Hepatocyte (in vitro differentiated cells): ENCODE data around the gene PAGE1. TPM values are rescaled to one million over a fixed set of nuclear protein-coding genes. Genes with fewer than 3 reads are reported as not detected.

Experiments used
- DNase-seq: peaks from one replicate; pipeline ENCODE4 v3.0.0-alpha.2; 2016; ENCODE audit warnings: low spot score
- H2AFZ ChIP-seq: fragments of 200-600 bp; sonication (generic); 2 replicates; pipeline ENCODE4 v1.6.0; 2016; ENCODE audit warnings: antibody characterized with exemption, mild to moderate bottlenecking
- H3K27ac ChIP-seq: fragments of 200-600 bp; sonication (generic); 2 replicates; pipeline ENCODE4 v1.5.1; 2016; ENCODE audit warnings: mild to moderate bottlenecking
- H3K27me3 ChIP-seq: fragments of 200-600 bp; sonication (generic); 2 replicates; pipeline ENCODE4 v1.6.1; 2016
- H3K36me3 ChIP-seq: fragments of 200-600 bp; sonication (generic); replicated peaks from 2 replicates; pipeline ENCODE4 v1.5.1; 2016; ENCODE audit warnings: low read depth; ENCODE audit not compliant: insufficient read depth
- H3K4me1 ChIP-seq: fragments of 200-600 bp; sonication (generic); 2 replicates; pipeline ENCODE4 v1.5.1; 2016; ENCODE audit warnings: mild to moderate bottlenecking, moderate library complexity; ENCODE audit not compliant: insufficient read depth
- H3K4me2 ChIP-seq: fragments of 200-600 bp; sonication (generic); 2 replicates; pipeline ENCODE4 v1.6.0; 2016
- H3K4me3 ChIP-seq: fragments of 200-600 bp; sonication (generic); 2 replicates; pipeline ENCODE4 v1.5.1; 2016; ENCODE audit warnings: mild to moderate bottlenecking
- H3K79me2 ChIP-seq: fragments of 200-600 bp; sonication (generic); 2 replicates; pipeline ENCODE4 v1.6.0; 2017; ENCODE audit warnings: mild to moderate bottlenecking
- H3K9me2 ChIP-seq: fragments of 200-600 bp; sonication (generic); replicated peaks from 2 replicates; pipeline ENCODE4 v1.6.0; 2017; ENCODE audit warnings: mild to moderate bottlenecking; ENCODE audit not compliant: insufficient read depth
- H3K9me3 ChIP-seq: fragments of 200-600 bp; sonication (generic); 2 replicates; pipeline ENCODE4 v1.5.1; 2016; ENCODE audit warnings: low read depth, mild to moderate bottlenecking
- H4K20me1 ChIP-seq: fragments of 200-600 bp; sonication (generic); 2 replicates; pipeline ENCODE4 v1.6.0; 2016; ENCODE audit warnings: mild to moderate bottlenecking; ENCODE audit not compliant: insufficient read depth, poor library complexity, severe bottlenecking
- EZH2 ChIP-seq: fragments of 200-600 bp; sonication (generic); IDR thresholded peaks from 2 replicates; pipeline ENCODE4 v1.6.1; 2016; ENCODE audit warnings: antibody characterized with exemption, mild to moderate bottlenecking, borderline replicate concordance
- EZH2phosphoT487 ChIP-seq: fragments of 200-600 bp; sonication (generic); IDR thresholded peaks from one replicate; pipeline ENCODE4 v1.6.1; 2018; ENCODE audit warnings: antibody characterized with exemption, mild to moderate bottlenecking, low read depth, moderate library complexity; ENCODE audit not compliant: unreplicated experiment, severe bottlenecking
- WGBS: methylation state at CpG from one replicate; pipeline ENCODE4 v1.1.6; 2016; ENCODE audit warnings: low lambda C conversion rate; ENCODE audit errors: missing lambda C conversion rate; 5-methylcytosine and 5-hydroxymethylcytosine counted together
- polyA plus RNA-seq: library from polyadenylated mRNA; unstranded; fragments of >200 nt; fragmentation: Nextera tagmentation; extraction: Ambion mirVana; gene quantifications from 2 replicates; pipeline ENCODE4 v1.2.1, GENCODE V29; 2016
- total RNA-seq: library from RNA; depleted of rRNA; stranded (reverse); fragments of >200 nt; gene quantifications from 2 replicates; pipeline ENCODE4 v1.2.3, GENCODE V29; 2014
- TF ChIP-seq, protein P1 (sequence below): fragments of 200-600 bp; sonication (generic); IDR thresholded peaks from 2 replicates; pipeline ENCODE4 v1.5.1; 2016; ENCODE audit warnings: antibody characterized with exemption, mild to moderate bottlenecking; ENCODE audit not compliant: poor library complexity

Gene PAGE1
- total and polyA plus RNA-seq, 2 experiments from 2014 or later = not detected

DNA sequence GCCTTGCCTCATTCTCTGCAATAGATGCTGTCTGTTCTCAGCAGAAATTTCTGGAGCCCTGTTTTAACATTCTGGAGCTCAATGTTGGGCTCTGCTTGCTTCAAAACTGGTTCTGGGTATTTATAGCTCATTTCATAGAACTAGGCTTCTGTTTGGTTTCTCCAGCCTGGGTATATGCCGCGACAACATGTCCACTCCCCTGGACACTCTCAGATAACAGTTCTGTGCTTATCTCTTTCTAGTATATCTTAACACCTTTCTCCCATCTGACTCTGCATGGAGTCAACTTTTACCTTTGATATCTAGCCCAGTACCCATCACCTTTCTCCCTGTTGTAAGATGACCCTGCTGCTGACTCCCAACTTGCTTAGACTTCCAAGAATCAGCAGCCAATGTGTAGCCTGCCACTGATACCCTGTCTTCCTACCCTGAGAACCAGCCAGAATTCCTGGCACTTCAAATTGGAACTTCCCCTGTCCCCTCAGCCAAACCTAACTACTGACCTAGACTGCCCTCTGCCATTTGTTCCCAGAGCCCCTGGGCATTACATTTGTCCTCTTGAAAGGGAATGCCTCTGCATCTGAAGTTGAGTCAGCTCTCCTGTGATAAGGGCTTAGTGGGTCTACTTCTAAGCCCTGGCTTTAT, 20.6 kb downstream of the PAGE1 start:
- Histone ChIP-seq H3K4me1 (no peaks in the 10 kb centered on the region), H4K20me1 (no peaks in the 10 kb centered on the region), H3K9me3 (no peaks in the 10 kb centered on the region), H3K27me3 (no peaks in the 10 kb centered on the region), H3K9me2 (no peaks in the 10 kb centered on the region), H3K36me3 (no peaks in the 10 kb centered on the region), H2AFZ (no peak overlapping the region), H3K4me3 (no peak overlapping the region), H3K4me2 (no peak overlapping the region), H3K79me2 (no peaks in the 10 kb centered on the region), H3K27ac (no peak overlapping the region)
- 63% methylated on average over 2 of the region's 2 CpGs for WGBS
- TF ChIP-seq EZH2phosphoT487 (no peak), EZH2 (no peak)
- TF ChIP-seq, protein P1, sequence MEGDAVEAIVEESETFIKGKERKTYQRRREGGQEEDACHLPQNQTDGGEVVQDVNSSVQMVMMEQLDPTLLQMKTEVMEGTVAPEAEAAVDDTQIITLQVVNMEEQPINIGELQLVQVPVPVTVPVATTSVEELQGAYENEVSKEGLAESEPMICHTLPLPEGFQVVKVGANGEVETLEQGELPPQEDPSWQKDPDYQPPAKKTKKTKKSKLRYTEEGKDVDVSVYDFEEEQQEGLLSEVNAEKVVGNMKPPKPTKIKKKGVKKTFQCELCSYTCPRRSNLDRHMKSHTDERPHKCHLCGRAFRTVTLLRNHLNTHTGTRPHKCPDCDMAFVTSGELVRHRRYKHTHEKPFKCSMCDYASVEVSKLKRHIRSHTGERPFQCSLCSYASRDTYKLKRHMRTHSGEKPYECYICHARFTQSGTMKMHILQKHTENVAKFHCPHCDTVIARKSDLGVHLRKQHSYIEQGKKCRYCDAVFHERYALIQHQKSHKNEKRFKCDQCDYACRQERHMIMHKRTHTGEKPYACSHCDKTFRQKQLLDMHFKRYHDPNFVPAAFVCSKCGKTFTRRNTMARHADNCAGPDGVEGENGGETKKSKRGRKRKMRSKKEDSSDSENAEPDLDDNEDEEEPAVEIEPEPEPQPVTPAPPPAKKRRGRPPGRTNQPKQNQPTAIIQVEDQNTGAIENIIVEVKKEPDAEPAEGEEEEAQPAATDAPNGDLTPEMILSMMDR = no peak
- DNase-seq = no peak

DNA sequence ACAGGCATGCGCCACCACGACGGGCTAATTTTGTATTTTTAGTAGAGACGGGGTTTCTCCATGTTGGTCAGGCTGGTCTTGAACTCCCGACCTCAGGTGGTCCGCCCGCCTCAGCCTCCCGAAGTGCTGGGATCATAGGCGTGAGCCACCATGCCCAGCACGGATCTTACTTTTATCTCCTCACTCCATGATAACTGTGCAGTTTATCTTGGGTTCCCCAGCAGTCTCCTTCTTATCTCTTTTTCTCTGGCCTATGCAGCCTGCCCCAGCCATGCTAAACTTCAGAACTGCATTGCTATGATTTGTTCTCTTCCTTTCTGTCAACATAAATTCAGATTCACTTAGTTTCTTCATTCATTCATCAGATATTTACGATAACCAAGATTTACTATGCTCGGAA, 22.4 kb downstream of the PAGE1 start:
- Histone ChIP-seq H3K9me2 (no peaks in the 10 kb centered on the region), H3K27ac (no peak overlapping the region), H3K79me2 (no peaks in the 10 kb centered on the region), H3K9me3 (no peaks in the 10 kb centered on the region), H3K4me1 (no peaks in the 10 kb centered on the region), H3K27me3 (no peaks in the 10 kb centered on the region), H2AFZ (no peak overlapping the region), H4K20me1 (no peaks in the 10 kb centered on the region), H3K4me2 (no peak overlapping the region), H3K4me3 (no peak overlapping the region), H3K36me3 (no peaks in the 10 kb centered on the region)
- DNase-seq = no peak
- TF ChIP-seq EZH2phosphoT487 = no peak
- TF ChIP-seq, protein P1 = no peak
- TF ChIP-seq EZH2 = no peak
- 79% methylated on average over 12 of the region's 12 CpGs for WGBS

DNA sequence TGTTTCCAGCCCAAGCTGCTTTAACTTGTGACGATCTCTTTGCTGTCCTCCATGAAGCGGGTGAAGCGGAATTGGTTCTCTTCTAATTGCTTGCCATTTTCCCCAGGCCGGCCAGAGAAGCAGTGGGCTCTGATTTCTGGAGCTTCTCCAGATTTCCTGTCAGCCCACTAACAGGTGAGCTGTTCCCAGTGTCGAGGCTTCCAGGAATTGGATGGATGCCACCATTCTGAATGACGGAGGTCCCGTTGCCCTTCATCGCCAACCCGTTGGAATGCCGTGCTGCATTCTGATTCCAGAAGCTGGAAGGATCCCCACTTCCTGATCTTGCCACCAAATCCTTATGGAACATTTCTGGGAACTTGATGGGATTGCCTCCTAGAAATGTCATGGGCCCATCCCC, 31.0 kb downstream of the PAGE1 start:
- WGBS = 86% methylated on average over 10 of the region's 10 CpGs
- Histone ChIP-seq H3K4me3 (no peak overlapping the region), H2AFZ (no peak overlapping the region), H3K4me1 (no peaks in the 10 kb centered on the region), H3K36me3 (no peaks in the 10 kb centered on the region), H3K27me3 (no peaks in the 10 kb centered on the region), H3K27ac (no peak overlapping the region), H3K9me3 (no peaks in the 10 kb centered on the region), H3K9me2 (no peaks in the 10 kb centered on the region), H4K20me1 (no peaks in the 10 kb centered on the region), H3K79me2 (no peaks in the 10 kb centered on the region), H3K4me2 (no peak overlapping the region)
- TF ChIP-seq EZH2phosphoT487 = no peak
- TF ChIP-seq, protein P1 = no peak
- no peak for TF ChIP-seq EZH2
- no peak for DNase-seq

DNA sequence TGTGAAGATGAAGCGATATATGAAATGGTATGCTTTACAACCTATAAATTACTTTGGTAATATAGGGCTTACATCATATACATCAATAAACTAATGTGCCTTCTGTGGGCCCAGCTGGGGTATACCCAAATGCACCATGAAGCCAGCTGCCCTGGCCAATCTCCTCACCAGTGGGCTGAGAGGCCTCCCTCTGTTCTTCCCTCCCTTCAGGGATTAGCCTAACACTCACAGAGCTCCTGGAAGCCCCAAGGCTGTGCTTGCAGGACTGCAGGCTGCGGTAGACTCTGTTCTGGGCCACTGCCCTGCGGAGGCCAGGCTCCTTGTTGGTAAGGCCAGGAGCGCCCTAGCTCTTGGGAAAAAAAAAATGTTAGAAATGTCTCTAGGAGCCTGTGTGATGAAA, 33.9 kb downstream of the PAGE1 start:
- 76% methylated on average over 4 of the region's 4 CpGs for WGBS
- Histone ChIP-seq H3K27me3 (no peaks in the 10 kb centered on the region), H3K9me3 (no peaks in the 10 kb centered on the region), H3K9me2 (no peaks in the 10 kb centered on the region), H3K4me3 (no peak overlapping the region), H2AFZ (no peak overlapping the region), H3K27ac (no peak overlapping the region), H3K4me1 (no peaks in the 10 kb centered on the region), H3K36me3 (no peaks in the 10 kb centered on the region), H4K20me1 (no peaks in the 10 kb centered on the region), H3K4me2 (no peak overlapping the region), H3K79me2 (no peaks in the 10 kb centered on the region)
- DNase-seq = no peak
- TF ChIP-seq EZH2phosphoT487 (no peak), EZH2 (no peak)
- TF ChIP-seq, protein P1 = no peak
